ENCODE data around the gene POU2AF2. TPM values are rescaled to one million over a fixed set of nuclear protein-coding genes. Genes with fewer than 3 reads are reported as not detected.

POU2AF2 gene
- polyA plus RNA-seq, 3 donors: 0.19 to 0.56 TPM; not detected in 1

DNA sequence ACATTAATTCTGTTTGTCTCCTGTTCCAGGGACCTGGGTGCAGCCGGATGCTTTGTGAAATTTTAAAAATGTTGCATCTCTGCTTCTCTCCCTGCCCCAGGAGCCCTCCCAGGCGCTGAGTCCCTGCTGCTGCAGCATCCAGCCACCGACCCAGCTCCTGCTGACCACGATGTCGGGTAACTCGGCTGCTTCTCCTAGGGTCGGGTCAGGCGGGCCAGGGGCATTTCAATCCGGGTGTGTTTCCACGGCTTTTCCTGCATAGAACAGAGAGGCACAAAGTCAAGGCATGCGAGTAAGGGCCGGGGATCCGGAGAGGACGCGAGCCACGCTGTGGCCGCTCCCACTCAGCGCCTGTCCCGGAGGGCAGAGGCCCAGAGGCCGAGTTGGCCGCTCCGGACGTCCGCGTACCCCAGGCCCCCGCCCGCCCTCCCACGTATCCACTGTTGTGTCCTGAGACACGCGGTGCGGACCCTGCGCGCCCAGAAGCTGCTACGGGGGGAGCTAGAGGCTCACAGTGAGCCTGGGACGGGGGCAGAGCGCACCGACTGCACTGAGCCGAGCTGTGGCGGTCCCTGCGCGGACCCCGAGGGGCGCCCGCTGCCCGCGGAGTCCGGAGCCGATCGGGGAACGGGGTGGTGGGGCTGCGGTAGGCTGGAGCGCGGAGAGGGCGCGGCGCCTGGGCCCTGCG, 53.0 kb downstream of the POU2AF2 start, which contains the start of gene POU2AF3:
Gene POU2AF3, plus strand, starts transcription at position 134 of the 688 bp plus-strand sequence. Its CDS starts 36 bp downstream, at position 170.
- WGBS, 3 donors: 6 to 9% (median 6%) methylated on average over 54 to 57 of the region's 57 CpGs

GRCh38 chr11:111299101-111300026, 53.8 kb downstream of the POU2AF2 start:
- no peak overlapping the region for H3K27ac ChIP-seq (ENCODE audit: low read depth, low read length)
- WGBS, 3 donors: 0 to 2% (median 2%) methylated on average over 63 to 77 of the region's 77 CpGs

More for the DNA sequence above, 53.0 kb downstream of the POU2AF2 start, which contains the start of gene POU2AF3:
- no peak within 1 kb of the TSS for H3K27ac ChIP-seq (ENCODE audit: low read depth, low read length)

DNA sequence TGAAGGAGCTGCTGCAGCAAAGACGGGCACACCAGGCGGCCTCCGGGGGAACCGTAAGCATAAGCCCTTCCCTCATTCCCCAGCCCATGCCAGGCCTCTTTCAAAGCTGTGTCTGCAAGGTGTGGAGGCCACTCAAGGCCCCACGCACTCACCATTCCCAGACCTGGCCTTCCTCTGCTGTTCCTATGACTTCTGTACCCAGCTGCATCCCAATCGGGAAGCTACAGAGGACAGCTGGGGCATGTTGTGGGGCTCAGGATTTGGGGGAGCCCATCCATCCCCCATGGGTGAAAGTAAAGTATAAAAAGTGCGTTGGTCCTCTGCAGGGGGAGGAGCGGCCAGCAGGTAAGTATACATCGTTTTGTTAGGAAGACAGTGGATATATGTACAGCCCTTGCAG, 55.0 kb downstream of the POU2AF2 start:
- WGBS, 3 donors: 93 to 95% (median 94%) methylated on average over 9 of the region's 9 CpGs
- no peak overlapping the region for H3K27ac ChIP-seq (ENCODE audit: low read depth, low read length)

DNA sequence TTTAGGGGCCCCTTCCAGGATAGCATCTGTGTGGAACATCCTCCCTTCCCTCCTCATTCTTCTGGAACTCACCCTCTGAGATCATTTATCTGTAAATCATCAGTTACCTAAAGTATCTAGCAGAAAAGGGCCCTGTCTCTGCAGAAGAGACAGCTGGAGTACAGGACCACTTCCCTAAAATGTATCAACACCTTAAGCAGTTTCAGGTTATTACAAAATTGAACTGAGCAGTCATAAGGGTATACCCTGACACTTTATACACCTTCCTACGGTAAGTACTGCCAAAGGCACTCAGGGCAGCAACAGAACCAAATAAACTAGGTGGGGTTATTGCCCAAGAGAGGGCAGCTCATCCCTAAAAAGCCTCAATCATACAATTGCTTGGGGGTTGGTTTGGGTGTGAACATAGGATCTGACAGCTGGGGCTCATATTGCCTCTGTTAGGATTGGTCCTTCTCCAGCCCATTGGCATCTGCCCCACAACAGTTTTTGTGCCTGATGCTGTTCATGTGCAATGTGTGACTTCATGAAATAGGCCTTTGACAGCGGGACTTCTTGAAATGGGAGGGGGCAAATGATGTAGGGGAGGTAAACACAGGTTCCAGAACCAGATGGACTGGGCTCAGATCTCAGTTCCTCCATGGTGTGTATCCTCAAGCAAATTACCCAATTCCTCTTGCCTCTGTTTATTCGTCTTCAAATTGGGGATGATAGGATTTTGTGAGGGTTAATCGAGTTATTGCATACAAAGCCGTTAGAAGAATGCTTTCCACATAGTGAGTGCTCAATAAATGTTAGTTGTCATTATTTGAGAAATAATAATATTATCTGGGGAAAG, 55.7 kb downstream of the POU2AF2 start:
- WGBS, 3 donors: 70 to 83% (median 73%) methylated on average over 5 of the region's 5 CpGs
- no peak overlapping the region for H3K27ac ChIP-seq (ENCODE audit: low read depth, low read length)

DNA sequence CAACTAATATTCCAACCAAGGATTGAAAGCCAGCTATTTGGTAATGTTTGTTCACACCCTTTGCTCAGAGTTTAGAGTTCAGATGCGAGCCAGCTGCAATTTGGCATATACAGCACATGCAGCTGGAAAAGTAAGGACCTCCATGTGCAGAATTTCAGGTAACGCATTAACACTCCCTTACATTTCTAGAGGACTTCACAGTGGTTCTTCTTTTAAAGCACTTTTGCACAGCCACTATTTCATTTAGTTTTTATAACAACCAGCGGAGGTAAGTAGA, 56.3 kb downstream of the POU2AF2 start:
- H3K27ac ChIP-seq (ENCODE audit: low read depth, low read length): no peak overlapping the region
- WGBS, 3 donors: 51 to 85% (median 85%) methylated on average over 3 of the region's 3 CpGs

DNA sequence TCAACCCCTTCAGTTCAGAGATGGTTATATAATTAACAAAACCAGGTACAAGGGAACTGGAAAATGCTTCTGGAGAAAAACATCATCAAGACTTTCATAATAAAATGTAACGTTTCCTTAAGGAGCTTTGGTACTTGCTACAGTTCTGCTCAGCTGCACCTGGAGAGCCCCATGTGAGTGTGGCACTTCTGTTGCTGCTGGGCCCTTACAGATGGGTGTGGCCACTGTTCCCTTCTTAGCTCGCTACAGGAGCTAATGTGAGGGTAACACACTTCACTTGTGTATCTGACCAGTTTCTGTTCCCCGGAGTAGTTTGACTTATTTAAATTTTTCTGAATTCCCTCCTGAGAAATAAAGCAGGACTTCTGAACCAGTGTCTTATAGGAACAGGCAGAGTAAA, 56.8 kb downstream of the POU2AF2 start:
- 27 to 59% (median 58%) methylated on average over 3 of the region's 3 CpGs for WGBS, 3 donors
- H3K27ac ChIP-seq (ENCODE audit: low read depth, low read length): no peak overlapping the region

DNA sequence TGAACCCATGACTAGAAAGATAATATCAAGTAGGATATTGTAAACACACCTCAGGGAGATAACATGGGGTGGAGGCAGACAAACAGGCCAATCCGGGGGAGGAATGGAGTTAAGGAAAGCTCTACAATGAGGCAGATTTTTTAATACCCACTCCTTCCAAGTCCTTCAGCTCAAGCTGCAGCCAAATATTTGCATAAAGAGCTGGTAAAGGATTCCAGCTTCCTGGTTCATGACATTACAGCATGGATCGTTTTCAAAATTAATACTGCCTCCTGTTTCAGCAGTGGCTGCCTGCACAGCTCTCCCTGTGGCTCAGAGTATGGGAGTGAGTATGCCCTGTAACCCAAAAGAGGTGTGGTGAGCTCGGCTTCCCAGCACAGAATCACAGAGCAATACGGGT, 57.9 kb downstream of the POU2AF2 start:
- H3K27ac ChIP-seq (ENCODE audit: low read depth, low read length): no peak overlapping the region
- 17 to 47% (median 38%) methylated on average over 4 of the region's 4 CpGs for WGBS, 3 donors

DNA sequence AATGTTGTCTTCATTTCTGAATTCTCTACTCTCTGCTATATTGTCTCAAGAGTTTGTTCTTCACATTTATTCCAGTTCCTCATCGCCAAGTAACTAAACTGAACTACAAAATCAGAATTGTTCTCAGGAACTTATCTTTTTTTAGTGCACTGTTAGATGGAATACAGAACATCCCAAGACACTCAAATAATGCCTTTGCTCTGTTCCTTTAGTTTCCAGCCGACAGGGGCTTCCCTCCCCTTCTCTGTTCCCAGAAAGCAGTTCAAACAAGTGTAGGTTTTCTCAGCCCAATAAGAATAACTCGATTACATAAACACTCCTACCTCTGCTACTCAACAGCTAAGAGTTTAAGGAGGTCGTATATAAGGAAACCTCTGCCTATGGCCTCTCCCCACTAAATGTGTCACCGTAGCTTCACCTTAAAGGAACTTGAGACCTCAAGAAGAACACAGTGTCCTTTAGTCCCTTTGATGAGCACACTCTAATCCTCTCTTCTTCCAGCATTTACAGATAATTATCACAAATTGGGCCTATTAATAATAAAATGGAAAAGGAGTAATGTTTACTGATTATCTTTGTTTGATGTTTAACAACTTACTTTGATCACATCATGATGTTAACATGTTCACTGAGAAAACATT, 59.8 kb downstream of the POU2AF2 start:
- WGBS, 3 donors: 62 to 82% (median 76%) methylated on average over 5 of the region's 5 CpGs
- no peak overlapping the region for H3K27ac ChIP-seq (ENCODE audit: low read depth, low read length)

- no peak overlapping the region for H3K27ac ChIP-seq (ENCODE audit: low read depth, low read length)
- 75 to 90% (median 78%) methylated on average over 4 of the region's 4 CpGs for WGBS, 3 donors
Measured at GRCh38 chr11:111305876-111306275, 60.4 kb downstream of the POU2AF2 start.

GRCh38 chr11:111306321-111306720, 60.8 kb downstream of the POU2AF2 start:
- H3K27ac ChIP-seq (ENCODE audit: low read depth, low read length): no peak overlapping the region

DNA sequence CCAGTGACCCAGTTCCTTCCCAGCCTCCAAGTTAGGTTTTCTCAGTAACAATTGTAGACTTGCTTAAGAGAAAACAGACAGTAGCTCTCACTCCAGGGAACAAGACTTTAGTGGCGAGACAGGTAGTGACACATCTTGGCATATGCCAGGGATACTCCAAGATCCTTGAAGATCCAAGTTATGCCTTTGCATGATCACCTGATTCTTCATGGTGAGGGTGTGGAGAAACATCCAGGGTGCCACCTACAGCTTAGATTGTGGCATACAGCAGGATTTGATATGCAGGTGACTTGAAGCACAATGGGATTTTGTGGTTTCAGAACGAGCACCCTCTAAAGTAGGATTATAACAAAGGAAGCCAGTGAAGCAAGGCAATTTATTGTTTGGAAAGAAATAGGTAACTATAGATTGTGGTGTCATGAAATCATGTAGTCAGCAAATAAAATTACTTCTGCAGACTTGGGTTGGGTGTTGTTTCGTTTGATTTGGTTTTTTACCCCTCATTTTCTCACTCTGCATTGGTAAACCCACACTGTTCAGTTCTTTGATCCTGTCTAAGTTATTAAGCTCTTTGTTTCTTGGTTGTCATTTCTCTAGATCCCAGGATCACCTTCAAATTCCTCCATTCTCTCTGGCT, 62.1 kb downstream of the POU2AF2 start:
- H3K27ac ChIP-seq (ENCODE audit: low read depth, low read length): no peak overlapping the region
- 79 to 81% (median 81%) methylated on average over 3 of the region's 3 CpGs for WGBS, 3 donors

More at GRCh38 chr11:111306321-111306720, 60.8 kb downstream of the POU2AF2 start:
- WGBS, 3 donors: 84 to 90% (median 86%) methylated on average over 5 of the region's 5 CpGs

DNA sequence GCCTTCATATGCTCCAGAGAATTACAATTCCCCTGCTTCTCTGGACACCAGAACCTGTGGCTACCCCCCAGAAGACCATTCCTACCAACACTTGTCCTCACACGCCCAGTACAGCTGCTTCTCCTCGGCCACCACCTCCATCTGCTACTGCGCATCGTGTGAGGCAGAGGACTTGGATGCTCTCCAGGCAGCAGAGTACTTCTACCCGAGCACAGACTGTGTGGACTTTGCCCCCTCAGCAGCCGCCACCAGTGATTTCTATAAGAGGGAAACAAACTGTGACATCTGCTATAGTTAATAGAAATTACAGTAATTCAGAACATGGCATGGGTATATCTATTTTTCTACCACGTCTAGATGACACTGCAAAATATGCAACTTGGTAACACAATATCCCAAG, 62.6 kb downstream of the POU2AF2 start:
- no peak overlapping the region for H3K27ac ChIP-seq (ENCODE audit: low read depth, low read length)
- 27 to 84% (median 81%) methylated on average over 7 of the region's 7 CpGs for WGBS, 3 donors

GRCh38 chr11:111309215-111309915, 63.8 kb downstream of the POU2AF2 start:
- 70 to 85% (median 79%) methylated on average over 5 of the region's 5 CpGs for WGBS, 3 donors
- no peak overlapping the region for H3K27ac ChIP-seq (ENCODE audit: low read depth, low read length)

DNA sequence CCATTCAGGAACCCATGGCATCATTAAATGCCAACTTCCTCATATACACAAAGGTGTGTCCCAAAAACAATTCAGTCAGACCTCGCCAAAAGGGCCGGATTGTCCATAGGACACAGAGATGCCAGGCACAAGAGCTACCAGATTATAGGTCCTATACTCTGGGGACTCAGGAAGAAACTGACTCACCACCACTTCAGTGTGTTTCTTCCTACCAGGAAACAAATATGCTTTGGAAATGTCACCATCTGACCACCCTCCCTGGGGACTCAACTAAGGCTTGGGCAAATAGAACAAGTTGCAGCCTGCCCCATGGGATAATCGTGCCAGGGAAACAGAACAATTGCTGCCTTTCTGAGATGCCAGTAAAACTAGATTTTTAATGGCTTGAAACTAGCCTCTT, 64.6 kb downstream of the POU2AF2 start:
- WGBS, 3 donors: 61 to 62% (median 62%) methylated on average over 3 of the region's 3 CpGs
- no peak overlapping the region for H3K27ac ChIP-seq (ENCODE audit: low read depth, low read length)

DNA sequence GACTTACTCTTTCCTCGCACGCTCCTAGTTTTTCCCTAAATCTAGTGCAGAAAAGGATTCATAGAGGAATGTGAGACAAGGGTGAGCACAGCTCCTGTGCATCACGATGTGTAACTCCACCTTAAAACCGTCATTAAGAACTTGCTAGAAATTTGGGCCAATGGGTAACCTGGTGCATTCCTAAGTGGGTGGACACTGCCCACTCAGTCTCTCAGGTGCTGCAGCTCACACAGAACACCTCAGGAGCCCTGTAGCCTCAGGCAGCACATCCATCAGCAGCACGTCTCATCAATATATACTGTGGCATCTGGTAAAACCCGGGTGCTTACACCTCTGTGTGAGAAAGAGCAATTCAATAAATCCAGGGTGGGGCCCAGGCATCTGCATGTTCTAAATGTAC, 65.2 kb downstream of the POU2AF2 start:
- WGBS, 3 donors: 82 to 90% (median 83%) methylated on average over 6 of the region's 6 CpGs
- H3K27ac ChIP-seq (ENCODE audit: low read depth, low read length): no peak overlapping the region

GRCh38 chr11:111312076-111312475, 66.6 kb downstream of the POU2AF2 start:
- H3K27ac ChIP-seq (ENCODE audit: low read depth, low read length): no peak overlapping the region
- 36 to 84% (median 71%) methylated on average over 1 of the region's 1 CpG for WGBS, 3 donors

GRCh38 chr11:111319296-111319695, 73.8 kb downstream of the POU2AF2 start:
- WGBS, 3 donors: 70 to 82% (median 76%) methylated on average over 6 of the region's 6 CpGs
- H3K27ac ChIP-seq (ENCODE audit: low read depth, low read length): no peak overlapping the region
